Measurements from ENCODE around the gene PRKCZ. TPM values are rescaled to one million over a fixed set of nuclear protein-coding genes. Genes with fewer than 3 reads are reported as not detected.

Gene PRKCZ
- total RNA-seq, 1 donor: 2.6 TPM

- DNase-seq (ENCODE audit: low read depth): no peak
Observed at GRCh38 chr1:2203671-2204414, 153.6 kb downstream of the PRKCZ start.

DNA sequence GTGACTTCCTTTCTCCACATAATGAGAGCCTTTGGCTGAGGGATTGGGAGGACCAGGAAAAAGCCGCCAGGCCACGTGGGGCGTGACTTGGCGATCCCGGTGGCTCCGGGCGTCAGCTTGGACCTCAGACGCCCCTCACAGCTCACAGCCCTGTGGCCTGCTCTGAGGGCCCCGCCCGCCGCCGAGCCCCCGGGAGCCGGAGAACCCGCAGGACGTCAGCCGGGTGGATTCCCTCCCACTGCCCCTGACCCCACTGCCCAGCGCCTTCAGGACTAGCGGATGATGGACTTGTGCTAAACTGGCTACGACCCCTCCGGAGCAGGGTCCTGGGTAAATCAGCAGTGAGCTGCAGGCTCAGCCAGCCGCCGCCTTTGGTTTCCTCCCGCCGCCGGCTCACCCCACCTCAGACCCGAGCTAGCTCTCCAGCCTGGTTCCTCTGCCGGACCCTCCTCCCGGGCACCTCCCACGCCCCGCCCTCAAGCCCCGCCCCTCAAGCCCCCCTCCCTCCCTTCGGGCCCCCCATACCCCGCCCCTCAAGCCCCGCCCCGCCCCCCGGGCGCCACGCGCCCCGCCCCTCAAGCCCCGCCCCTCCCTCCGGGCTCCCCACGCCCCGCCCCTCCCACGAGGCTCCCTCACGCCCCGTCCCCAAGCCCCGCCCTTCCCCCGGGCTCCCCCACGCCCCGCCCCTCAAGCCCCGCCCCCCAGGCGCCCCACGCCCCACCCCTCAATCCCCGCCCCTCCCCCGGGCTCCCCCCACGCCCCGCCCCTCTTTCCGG is 154.4 kb downstream of the PRKCZ start:
- H3K4me3 ChIP-seq (ENCODE audit: low read depth, low read length): peak overlapping the region; percentile 61
- no peak for TF ChIP-seq CTCF (IDR thresholded peaks at IDR 0.05; ENCODE audit: insufficient read depth, low read depth, low read length)
- peak; percentile 87 for DNase-seq (ENCODE audit: low read depth)

More at GRCh38 chr1:2203671-2204414, 153.6 kb downstream of the PRKCZ start:
- H3K4me3 ChIP-seq (ENCODE audit: low read depth, low read length): peak overlapping the region; percentile 61
- TF ChIP-seq CTCF (IDR thresholded peaks at IDR 0.05; ENCODE audit: insufficient read depth, low read depth, low read length): no peak

DNA sequence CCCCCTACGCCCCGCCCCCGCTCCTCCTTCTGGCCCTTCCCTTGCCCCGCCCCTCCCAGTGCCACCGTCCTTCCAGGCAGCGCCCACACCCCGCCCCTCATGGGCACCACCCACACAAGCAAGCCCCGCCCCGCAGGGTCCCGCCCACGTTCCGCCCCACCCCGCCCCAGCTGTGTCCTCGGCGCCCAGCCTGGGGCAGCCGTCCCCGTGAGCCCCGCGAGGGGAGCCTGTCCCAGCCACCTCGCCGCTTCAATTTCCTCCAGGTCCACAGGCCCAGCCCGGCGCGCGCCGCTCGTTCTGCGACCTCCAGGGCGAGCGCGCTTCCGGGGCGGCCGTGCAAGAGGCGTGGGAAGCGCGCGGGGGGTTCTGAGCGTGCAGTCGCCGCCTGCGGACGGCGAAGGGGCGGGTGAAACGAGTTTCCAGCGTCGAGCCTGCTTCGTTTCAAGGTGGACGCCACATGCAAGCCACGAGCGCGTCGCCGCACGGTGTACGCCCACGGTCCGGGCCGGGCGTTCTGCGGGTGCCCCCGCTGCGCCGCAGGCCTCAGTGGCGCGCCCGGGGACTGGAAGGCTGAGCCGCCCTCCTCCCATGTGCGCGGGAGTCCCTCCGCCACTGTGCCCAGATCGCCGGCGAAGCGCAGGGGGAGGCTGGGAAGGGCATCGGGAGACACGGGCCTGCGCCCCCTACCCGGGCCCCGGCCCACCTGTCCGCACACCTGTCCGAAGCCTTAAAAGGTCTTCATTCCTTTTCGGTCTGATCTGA is 155.2 kb downstream of the PRKCZ start:
- H3K4me3 ChIP-seq (ENCODE audit: low read depth, low read length): peak overlapping the region; percentile 50
- no peak for TF ChIP-seq CTCF (IDR thresholded peaks at IDR 0.05; ENCODE audit: insufficient read depth, low read depth, low read length)
- peak; percentile 97 for DNase-seq (ENCODE audit: low read depth)

- H3K4me3 ChIP-seq (ENCODE audit: low read depth, low read length): no peak overlapping the region
- TF ChIP-seq CTCF (IDR thresholded peaks at IDR 0.05; ENCODE audit: insufficient read depth, low read depth, low read length): no peak
- DNase-seq (ENCODE audit: low read depth): peak; percentile 19
Observed at GRCh38 chr1:2206813-2207487, 156.7 kb downstream of the PRKCZ start.

GRCh38 chr1:2208309-2209239 is 158.4 kb downstream of the PRKCZ start:
- peak; percentile 60 for DNase-seq (ENCODE audit: low read depth)
- H3K4me3 ChIP-seq (ENCODE audit: low read depth, low read length): no peak overlapping the region
- no peak for TF ChIP-seq CTCF (IDR thresholded peaks at IDR 0.05; ENCODE audit: insufficient read depth, low read depth, low read length)

Data from fibroblast of villous mesenchyme (primary cell).